Measurements from ENCODE around the gene BNIP5. TPM values are rescaled to one million over a fixed set of nuclear protein-coding genes. Genes with fewer than 3 reads are reported as not detected.

BNIP5 gene
- total RNA-seq, 1 donor from 2014 or later = 1.2 TPM

GRCh38 chr6:36323062-36323461 is 13.6 kb downstream of the BNIP5 start:
- no peak for DNase-seq (ENCODE audit: low spot score)

DNA sequence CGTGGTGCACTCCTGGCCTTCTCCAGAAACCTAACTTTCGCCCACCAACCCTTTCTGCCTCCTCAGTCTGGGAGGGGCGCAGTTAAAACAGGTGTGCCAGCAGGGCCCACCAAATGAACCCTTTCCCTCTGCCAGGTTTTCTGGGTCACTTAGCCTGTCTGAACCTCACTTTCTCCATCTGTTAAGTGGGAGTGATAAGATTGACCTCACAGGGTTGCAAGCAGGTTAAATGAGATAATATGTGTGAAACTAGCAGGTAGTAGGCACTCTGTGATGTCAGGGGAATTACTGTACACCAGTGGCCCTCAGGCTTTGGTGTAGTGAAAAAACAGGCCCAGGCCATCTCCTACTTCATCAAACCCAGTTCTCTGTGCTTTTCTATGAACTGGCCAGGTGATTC is 14.1 kb downstream of the BNIP5 start:
- DNase-seq (ENCODE audit: low spot score) = no peak

GRCh38 chr6:36320475-36320874 is 16.2 kb downstream of the BNIP5 start:
- DNase-seq (ENCODE audit: low spot score) = no peak

DNA sequence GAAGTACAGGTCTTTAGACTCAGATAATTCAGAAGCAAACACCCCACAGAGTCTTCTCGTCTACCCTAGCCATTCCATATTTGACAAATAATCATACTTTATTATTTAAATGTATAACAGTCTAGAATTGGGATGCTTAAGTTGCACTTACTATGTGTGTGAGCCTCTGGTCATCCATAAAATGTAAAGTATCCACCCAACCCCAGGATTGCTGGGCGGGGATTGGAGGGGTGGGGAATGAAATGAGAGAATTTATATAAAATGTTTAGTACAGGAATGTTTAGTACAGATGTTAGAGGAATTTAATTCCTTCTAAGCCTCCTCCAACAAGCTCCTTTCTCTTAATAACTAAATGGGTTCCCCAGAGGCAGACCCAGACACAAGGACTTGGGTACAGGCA is 16.9 kb downstream of the BNIP5 start:
- DNase-seq (ENCODE audit: low spot score) = no peak

DNA sequence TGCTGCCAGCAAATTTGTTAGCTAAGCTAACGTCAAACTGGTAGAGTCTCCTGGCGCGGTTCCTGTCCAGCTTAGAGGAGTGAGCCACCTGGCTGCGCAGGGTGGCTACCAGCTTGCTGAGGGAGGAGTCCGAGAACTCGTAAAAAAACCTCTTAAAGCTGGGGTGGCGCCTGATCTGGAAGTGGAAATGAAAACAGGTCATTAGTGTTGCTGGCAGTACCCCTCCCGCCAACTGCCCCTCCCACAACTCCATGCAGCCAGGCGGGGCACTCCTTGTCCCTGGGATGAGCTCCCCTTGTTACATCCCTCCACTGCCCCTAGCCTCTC is 17.3 kb downstream of the BNIP5 start:
- no peak for DNase-seq (ENCODE audit: low spot score)

GRCh38 chr6:36318690-36319435 is 17.8 kb downstream of the BNIP5 start:
- no peak for DNase-seq (ENCODE audit: low spot score)

GRCh38 chr6:36317623-36318022 is 19.1 kb downstream of the BNIP5 start:
- no peak for DNase-seq (ENCODE audit: low spot score)

GRCh38 chr6:36315921-36316320 is 20.8 kb downstream of the BNIP5 start:
- DNase-seq (ENCODE audit: low spot score) = no peak

DNA sequence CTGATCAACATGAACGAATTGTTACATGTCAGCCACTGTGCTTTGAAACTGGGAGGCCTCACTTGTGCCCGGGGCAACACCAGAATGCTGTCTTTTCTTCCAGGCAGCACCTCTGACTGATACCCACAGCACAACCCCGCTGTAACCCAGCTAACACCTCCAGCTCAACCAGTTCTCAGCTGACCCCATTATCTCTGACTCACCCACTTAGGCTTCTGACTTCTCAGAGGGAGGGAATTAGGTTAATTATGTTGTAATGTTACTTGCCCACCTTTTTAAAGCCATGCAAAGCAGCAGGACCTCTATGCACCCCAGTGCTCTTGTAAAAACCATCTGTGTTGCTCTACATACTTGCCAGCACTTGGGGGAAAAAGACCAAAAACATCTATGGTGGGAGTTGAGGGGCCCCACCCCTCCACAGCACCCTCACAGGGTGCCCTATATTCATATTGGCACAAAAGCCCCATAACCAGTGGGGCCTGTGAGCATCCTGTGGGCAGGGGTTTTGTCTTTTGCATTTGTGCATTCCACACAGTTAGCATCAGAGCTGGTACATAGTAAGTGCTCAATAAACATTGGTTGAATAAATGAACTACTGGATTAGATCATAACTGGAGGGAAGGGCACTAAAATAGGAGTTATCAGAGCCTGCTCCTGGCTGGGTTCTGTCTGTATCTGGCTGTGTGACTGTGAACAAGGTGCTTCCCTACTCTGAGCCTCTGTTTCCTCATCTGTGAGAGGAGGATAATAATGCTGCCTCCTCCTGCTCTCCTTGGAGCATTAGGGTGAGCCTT is 22.3 kb downstream of the BNIP5 start:
- DNase-seq (ENCODE audit: low spot score) = peak; percentile 30

- no peak for DNase-seq (ENCODE audit: low spot score)
These were observed 23.1 kb downstream of the BNIP5 start for GRCh38 chr6:36313649-36313936.

GRCh38 chr6:36312854-36313648 is 23.6 kb downstream of the BNIP5 start:
- DNase-seq (ENCODE audit: low spot score) = no peak

- no peak for DNase-seq (ENCODE audit: low spot score)
These were observed 26.8 kb downstream of the BNIP5 start for GRCh38 chr6:36309900-36310299.

- no peak for DNase-seq (ENCODE audit: low spot score)
These were observed 27.5 kb downstream of the BNIP5 start for GRCh38 chr6:36309203-36309602.

DNA sequence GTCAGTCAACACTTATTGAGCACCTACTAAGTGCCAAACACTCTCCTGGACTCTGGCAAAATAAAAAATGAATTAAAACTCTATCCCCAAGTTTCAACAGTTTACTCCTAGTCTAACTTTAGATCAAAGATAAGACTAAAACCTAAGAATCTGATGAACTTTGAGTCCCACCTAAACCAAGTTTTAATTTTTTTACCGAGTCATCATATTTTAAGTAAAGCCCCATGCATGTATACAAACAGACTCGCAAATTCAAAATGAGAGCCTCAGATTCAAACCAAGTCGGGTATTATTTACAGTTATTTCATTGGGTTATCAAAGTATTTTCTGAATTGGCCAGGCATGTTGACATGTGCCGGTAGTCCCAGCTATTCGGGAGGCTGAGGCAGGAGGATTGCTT is 28.2 kb downstream of the BNIP5 start:
- DNase-seq (ENCODE audit: low spot score) = no peak

DNA sequence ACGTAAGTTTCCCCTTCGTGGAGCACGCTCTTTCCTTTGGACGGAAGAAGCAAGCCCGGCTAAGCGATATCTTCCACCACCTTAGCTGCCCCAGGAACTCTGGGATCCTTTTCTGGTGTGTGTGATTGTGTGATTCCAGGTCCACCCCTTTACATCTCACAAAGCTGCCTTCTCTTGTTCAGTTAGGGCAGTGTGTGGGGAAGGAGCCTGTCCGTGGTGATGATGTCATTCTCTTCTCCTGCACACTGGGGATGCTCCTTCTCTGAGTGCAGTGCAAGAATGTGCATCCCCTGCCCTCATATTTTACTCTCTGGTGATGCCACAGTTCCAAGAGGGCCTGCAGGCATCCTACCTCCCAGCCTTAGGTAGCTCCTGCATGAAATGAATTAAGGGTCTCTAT is 30.3 kb downstream of the BNIP5 start:
- DNase-seq (ENCODE audit: low spot score) = no peak

DNA sequence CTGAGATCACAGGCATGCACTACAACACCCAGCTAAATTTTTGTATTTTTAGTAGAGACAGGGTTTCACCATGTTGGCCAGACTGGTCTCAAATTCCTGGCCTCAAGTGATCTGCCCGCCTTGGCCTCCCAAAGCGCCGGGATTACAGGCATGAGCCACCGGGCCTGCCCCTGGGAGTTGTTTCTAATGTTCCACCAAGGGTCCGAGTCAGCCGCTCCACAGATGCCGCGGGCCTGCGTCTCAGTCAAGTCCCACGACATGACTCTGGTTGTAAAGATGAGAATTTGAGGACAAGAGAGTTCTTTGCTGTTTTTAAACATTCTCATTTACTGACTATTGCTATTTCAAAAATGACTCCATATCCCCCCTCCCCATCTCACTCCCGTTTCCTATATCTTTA is 30.8 kb downstream of the BNIP5 start:
- DNase-seq (ENCODE audit: low spot score) = no peak

GRCh38 chr6:36302227-36302976 is 34.3 kb downstream of the BNIP5 start:
- DNase-seq (ENCODE audit: low spot score) = peak; percentile 90

DNA sequence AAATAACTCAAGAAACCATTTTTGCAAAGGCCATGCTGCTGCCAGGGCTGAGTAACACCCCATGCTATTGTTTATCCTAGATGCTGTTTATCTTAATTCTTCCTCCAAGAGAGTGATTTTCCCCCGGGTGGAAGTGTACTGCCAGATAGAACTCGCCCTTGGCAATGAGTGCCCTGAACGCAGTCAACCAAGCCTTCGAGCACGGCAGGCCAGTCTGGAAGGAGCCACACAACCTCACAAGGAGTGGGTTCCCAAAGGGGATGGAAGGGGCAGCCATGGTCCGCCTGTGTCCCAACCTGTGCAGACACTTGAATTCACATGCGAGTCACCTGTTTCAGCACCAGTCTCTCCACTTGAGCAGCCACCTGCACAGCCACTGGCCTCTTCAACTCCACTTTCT is 34.9 kb downstream of the BNIP5 start:
- no peak for DNase-seq (ENCODE audit: low spot score)

GRCh38 chr6:36301085-36301658 is 35.5 kb downstream of the BNIP5 start:
- DNase-seq (ENCODE audit: low spot score) = no peak

DNA sequence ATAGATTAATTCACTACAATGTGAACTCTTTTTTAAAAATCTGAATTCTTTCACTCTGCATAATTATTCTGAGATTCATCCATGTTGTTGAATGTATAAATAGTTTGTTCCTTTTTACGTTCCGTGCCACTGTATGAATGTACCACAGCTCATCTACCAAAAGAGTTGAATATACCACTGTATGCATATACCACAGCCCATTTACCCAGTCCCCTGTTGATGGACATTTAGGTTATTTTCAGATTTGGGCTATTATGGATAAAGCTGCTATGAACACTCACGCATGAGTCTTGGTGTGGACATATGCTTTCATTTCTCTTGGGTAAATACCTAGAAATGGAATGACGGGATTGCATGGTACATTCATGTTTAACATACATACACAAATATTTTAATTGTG is 38.7 kb downstream of the BNIP5 start:
- no peak for DNase-seq (ENCODE audit: low spot score)

DNA sequence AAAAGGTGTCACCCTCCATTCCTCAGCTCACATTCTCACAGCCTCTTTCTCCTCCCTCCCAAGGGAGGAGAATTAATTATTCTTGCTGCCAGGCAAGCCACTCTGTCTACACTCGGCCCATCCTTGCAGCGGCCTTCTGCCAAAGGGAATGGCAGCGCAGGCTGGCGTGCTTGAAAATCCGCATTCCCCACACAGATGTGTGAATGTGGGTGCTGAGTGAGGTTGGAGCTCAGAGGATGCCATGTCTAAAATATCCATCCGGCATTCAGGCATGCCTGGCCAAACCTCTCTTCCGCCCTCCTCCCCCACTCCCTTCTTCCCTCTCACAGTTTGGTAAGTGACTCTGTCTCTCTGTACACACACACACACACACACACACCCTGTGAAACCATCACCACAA is 39.2 kb downstream of the BNIP5 start:
- DNase-seq (ENCODE audit: low spot score) = no peak

GRCh38 chr6:36297051-36297450 is 39.6 kb downstream of the BNIP5 start:
- no peak for DNase-seq (ENCODE audit: low spot score)
